Urinary bladder (tissue), 4 donors: ENCODE results near the gene MBTPS1. TPM values are rescaled to one million over a fixed set of nuclear protein-coding genes. Genes with fewer than 3 reads are reported as not detected.

Source experiments
- DNase-seq: peaks from one replicate; pipeline ENCODE4 v3.0.0-alpha.2; 2015; ENCODE audit errors: extremely low spot score
- H3K27ac ChIP-seq: one replicate; pipeline ENCODE4 v1.5.1; 2013; ENCODE audit warnings: low read depth, mild to moderate bottlenecking, moderate library complexity
- H3K36me3 ChIP-seq: one replicate; pipeline ENCODE4 v1.6.1; 2013; ENCODE audit warnings: mild to moderate bottlenecking, moderate library complexity; ENCODE audit not compliant: insufficient read depth
- H3K4me1 ChIP-seq: one replicate; pipeline ENCODE4 v1.6.1; 2013; ENCODE audit warnings: mild to moderate bottlenecking, moderate library complexity; ENCODE audit not compliant: insufficient read depth
- H3K4me3 ChIP-seq: one replicate; pipeline ENCODE4 v1.5.1; 2013; ENCODE audit warnings: low read depth, low read length
- WGBS: extraction: QIAGEN DNeasy Blood & Tissue Kit; methylation state at CpG from one replicate; pipeline ENCODE4 v1.1.7; 2013; 5-methylcytosine and 5-hydroxymethylcytosine counted together
- polyA plus RNA-seq: library from polyadenylated mRNA; stranded (reverse); fragments of 200-250 nt; gene quantifications from one replicate; pipeline ENCODE4 v1.2.3, GENCODE V29; 2013
- total RNA-seq: library from RNA; depleted of rRNA; stranded (reverse); fragments of >200 nt; gene quantifications from one replicate; pipeline ENCODE4 v1.2.3, GENCODE V29; 2014
- donor health status: healthy with polysubstance abuse.
- donor health status: healthy.

MBTPS1 gene
- total and polyA plus RNA-seq, 2 donors = 67.8 to 81.3 TPM

DNA sequence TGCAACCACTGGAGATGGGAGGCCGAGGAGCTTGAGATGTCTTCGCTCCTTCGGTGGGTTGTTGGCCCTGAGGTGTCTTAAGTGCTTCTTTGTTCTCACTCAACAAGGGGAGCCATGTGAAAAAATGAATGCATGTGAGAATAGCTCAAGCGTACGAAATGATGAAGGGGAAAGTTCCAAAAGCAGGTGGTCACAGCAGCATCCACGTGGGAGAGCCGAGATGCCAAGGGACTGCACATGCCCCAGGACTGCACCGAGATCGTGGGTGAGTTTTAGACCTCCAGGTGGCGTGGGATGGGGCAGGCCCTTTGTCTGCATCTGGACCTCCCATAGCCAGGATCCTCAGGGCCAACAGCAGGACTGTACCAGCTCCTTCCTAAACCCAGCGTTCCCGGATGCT lies 82.2 kb downstream of the MBTPS1 start:
- no peaks in the 10 kb centered on the region for H3K4me1 ChIP-seq
- no peak overlapping the region for H3K27ac ChIP-seq
- 94% methylated on average over 12 of the region's 12 CpGs for WGBS
- DNase-seq = no peak
- no peaks in the 10 kb centered on the region for H3K36me3 ChIP-seq
- no peak overlapping the region for H3K4me3 ChIP-seq

DNA sequence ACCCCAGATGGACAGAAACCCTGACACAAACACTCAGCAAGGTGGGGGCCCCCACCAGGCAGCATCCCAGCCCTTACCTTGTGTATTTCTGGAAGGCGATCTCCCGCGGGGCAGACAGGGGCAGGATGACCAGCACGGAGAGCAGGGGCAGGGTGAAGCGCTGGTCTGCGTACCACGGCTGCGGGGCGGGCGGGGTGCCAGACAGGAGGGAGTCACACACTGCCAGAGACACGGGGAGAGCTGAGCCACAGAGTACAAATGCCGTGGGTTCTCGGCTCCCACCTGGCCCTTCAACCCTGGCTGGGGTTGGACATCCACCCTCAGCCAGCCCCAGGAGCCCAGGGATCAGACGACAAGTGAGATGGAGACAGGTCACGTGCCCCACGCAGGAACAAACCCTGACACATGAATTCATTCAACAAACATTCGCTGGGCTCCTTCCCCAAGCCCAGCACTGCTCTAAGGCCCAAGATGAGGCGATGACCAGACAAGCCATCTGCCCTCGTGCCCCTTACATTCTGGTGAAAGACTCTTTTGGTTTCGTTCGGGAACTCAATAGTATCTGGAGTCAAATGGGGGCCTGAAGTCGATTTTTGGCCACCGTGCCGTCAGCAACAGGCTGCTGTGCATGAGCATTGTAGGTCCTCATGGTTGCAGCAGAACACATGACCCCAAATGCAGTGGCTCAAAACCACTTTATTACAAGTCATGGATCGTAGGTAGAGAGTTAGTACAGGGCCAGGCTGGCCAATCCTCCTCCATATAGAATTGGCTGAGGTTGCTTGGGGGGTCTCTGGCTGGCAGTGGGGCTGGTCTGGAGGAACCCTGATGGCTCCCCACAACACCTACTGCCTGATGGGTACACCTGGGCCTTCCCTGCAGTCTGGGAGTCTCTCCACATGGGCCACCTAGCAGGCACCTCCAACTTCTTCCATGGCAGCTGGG lies 83.2 kb downstream of the MBTPS1 start:
- H3K27ac ChIP-seq = no peak overlapping the region
- 79% methylated on average over 25 of the region's 25 CpGs for WGBS
- H3K4me3 ChIP-seq = no peak overlapping the region
- H3K36me3 ChIP-seq = no peaks in the 10 kb centered on the region
- no peak for DNase-seq
- H3K4me1 ChIP-seq = no peaks in the 10 kb centered on the region

DNA sequence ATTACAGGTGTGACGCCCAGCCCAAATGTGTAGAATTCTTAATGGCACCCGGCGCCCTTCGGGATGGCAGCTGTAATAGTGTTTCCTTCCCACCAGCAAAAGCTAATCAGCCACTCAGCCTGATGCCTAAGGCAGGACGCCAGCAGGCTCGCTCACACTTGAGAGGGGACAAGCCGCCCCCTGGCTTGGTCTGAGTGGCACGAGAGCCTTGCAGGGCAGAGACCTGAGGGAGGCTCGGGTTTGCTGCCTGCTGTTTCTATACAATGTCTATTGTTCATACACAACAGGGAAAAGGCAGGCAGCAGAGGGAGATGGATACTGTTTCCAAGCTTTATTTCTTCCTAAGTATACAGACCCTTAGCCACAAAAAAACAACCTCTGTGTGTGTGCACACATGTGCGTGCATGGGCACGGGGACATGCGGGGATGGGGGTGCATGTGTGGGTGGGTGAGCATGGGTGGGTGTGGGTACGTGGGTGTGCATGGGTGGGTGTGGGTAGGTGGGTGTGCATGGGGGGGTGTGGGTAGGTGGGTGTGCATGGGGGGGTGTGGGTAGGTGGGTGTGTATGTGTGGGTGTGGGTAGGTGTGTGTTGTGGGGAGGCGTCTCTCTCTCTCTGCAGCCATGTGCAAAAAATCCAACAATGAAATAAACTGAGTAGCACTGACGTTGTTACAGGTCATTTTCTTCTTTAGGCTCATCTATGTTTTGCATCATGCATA lies 84.1 kb downstream of the MBTPS1 start:
- H3K27ac ChIP-seq = no peak overlapping the region
- WGBS = 73% methylated on average over 15 of the region's 15 CpGs
- no peak for DNase-seq

DNA sequence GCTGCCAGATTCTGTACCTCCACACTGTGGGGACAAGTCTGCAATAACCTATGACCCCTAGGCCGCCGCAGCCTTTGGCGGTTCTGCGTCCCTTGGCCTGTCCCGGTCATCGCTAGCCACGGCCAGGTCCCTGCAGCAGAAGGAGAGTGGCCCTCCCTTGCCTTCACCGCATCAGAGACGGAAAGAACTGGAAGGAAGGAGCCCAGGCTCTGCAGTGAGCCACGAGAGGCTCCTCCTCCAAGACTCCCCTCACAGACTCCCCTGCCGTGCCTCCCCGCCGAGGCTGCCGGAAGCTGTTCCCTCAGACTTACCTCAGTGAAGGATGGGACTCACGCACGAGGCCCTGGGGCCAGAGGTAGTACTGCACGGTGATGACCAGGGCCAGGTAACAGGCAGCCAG lies 85.2 kb downstream of the MBTPS1 start:
- no peak for DNase-seq
- Histone ChIP-seq H3K27ac (no peak overlapping the region), H3K36me3 (no peaks in the 10 kb centered on the region), H3K4me1 (no peaks in the 10 kb centered on the region), H3K4me3 (no peak overlapping the region)
- 74% methylated on average over 17 of the region's 17 CpGs for WGBS

More for the DNA sequence above, 84.1 kb downstream of the MBTPS1 start:
- no peak overlapping the region for H3K4me3 ChIP-seq
- no peaks in the 10 kb centered on the region for H3K36me3 ChIP-seq
- H3K4me1 ChIP-seq = no peaks in the 10 kb centered on the region

DNA sequence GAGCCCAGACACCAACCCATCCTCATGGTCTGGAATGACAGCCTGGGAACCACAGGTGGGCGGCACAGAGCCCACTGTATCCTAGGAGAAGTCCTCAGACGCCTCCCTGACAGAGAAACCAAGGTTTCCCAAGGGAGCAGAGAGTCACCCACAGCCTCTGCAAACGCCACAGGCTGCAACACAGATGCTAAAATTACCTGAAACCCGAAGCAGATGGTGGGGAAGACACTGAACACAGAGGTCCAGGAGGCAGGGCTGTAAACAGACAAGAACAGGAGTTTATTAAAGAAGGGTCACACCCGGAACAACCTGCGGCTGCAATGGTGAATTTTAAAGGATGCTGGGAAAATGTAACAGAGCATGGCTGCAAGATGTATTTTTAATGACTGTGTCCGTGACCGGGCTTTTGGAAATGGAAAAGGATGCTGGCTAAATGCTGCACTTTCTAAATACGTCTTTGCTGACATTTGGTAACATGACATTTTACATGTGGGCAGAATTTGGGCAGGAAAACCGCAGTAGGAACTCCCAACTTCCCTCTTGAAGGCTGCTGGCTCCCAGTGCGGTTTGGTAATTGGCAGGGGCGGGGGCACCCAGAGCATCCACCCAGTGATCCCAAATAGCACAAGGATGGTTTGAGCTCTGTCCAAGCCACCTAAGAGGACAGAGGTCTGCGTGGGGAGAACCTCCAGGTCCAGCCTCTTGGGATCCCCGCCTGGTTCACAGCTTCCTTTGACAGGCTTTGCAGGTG lies 87.3 kb downstream of the MBTPS1 start:
- DNase-seq = no peak
- Histone ChIP-seq H3K4me3 (no peak overlapping the region), H3K36me3 (no peaks in the 10 kb centered on the region), H3K4me1 (no peaks in the 10 kb centered on the region), H3K27ac (no peak overlapping the region)
- 79% methylated on average over 14 of the region's 14 CpGs for WGBS

DNA sequence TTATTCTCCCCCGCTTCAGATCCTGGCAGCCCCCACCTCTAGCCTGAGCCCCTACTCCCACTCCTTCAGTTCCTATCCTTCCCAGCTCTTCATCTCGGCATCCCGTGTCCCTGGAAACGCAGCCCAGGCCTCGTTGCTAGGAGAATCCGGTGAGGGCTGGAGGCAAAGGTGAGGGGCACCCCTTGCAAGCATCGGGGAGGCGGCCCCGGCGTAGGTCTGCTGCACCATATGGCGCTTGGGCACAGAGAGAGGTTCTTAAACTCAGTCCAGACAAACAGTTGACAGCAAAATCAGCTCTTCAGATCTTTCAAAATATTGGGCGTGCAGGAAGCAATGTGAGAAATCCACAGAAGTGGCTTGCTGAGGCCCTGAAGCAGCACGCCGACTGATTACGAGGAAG lies 89.1 kb downstream of the MBTPS1 start:
- Histone ChIP-seq H3K4me1 (no peaks in the 10 kb centered on the region), H3K4me3 (no peak overlapping the region), H3K36me3 (no peaks in the 10 kb centered on the region), H3K27ac (no peak overlapping the region)
- no peak for DNase-seq
- 62% methylated on average over 15 of the region's 15 CpGs for WGBS

DNA sequence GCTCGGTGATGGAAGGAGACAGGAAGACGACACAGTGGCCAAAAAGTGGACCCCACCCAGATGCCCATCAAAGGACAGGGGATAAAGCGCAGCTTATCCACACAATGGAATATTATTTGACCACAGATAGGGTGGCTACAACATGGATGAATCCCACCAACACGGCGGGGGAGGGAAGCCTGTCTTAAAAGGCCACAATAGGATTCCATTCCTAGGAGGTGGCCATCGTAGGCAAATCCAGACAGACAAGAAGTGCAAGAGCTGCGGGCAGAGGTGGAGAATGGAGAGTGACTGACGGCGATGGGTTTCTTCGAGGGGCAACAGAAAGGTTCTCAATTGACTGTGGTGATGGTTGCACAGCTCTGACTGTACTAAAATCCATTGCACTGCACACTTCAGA lies 90.1 kb downstream of the MBTPS1 start:
- Histone ChIP-seq H3K36me3 (no peaks in the 10 kb centered on the region), H3K4me3 (no peak overlapping the region), H3K4me1 (no peaks in the 10 kb centered on the region), H3K27ac (no peak overlapping the region)
- DNase-seq = no peak
- 87% methylated on average over 10 of the region's 10 CpGs for WGBS

DNA sequence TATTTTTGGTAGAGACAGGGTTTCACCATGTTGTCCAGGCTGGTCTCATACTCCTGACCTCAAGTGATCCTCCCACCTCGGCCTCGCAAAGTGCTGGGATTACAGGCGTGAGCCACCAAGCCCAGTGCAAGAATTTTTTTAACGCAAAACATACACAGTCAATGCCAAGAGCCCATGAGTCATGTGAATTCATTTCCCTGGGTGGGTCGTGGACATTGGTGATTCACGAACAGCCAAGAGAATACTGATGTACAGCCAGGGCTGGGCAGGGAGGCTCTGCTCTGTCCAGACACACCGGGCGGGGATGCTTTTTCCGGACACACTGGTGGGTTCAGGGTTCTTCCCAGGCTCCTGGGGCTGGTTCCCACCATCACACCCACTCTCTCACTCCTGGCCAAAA lies 91.9 kb downstream of the MBTPS1 start:
- H3K4me3 ChIP-seq = no peak overlapping the region
- 52% methylated on average over 9 of the region's 9 CpGs for WGBS
- no peaks in the 10 kb centered on the region for H3K36me3 ChIP-seq
- no peaks in the 10 kb centered on the region for H3K4me1 ChIP-seq
- DNase-seq = no peak
- H3K27ac ChIP-seq = no peak overlapping the region

DNA sequence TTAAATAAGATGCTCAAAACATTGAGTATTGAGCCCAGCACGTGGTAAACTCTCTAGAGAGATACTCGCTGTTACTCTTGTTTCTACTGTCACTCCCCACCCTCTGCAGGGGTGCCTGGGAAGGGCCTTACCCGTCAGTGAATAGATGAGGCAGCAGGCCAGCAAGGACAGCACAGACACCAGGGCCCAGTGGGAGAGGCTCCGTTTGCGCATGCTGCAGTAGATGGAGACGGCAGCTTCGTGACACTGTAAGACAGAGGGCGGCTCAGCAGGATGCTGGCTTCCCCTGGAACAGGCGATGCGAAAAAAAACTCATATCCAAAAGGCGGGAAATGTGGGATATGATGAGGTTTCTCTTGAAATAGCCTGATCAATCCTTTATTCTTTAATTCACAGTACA lies 94.1 kb downstream of the MBTPS1 start:
- Histone ChIP-seq H3K27ac (no peak overlapping the region), H3K4me1 (no peaks in the 10 kb centered on the region), H3K36me3 (no peaks in the 10 kb centered on the region), H3K4me3 (no peak overlapping the region)
- no peak for DNase-seq
- WGBS = 72% methylated on average over 11 of the region's 11 CpGs

DNA sequence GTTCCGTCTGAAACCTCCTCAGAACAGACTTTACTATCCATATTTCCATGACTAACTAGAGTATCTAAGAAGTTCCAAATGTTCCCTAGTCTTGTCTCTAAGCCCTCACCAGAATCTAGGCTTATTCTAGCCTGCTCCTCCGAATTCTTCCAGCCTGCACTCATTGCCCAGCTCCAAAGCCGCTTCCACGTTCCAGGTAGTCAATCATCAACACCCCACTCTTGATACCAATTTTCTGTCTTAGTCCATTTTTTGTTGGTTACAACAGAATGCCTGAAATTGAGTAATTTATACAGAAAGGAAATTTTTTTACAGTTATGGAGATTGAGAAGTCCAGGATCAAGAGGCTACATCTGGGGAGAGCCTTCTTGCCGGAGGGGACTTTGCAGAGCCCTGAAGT lies 95.3 kb downstream of the MBTPS1 start:
- Histone ChIP-seq H3K4me1 (no peaks in the 10 kb centered on the region), H3K27ac (no peak overlapping the region), H3K4me3 (no peak overlapping the region), H3K36me3 (no peaks in the 10 kb centered on the region)
- WGBS = 73% methylated on average over 5 of the region's 5 CpGs
- no peak for DNase-seq

DNA sequence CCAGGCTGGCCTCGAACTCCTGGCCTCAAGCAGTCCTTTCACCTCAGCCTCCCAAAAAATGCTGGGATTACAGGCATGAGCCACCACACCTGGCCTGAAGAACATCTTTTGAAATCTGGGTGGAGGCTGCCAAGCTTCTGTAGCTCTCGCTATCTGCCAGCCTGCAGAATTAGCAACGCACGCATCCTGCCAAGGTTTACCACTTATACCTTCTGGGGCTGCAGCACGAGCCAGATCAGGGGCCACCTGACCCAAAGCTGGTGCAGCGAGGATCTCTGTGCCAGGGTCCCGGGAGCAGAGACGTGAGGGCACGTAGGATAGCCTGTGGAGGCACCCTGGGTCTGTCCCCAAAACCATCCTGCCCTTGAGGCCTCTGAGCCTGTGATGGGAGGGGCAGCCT lies 96.4 kb downstream of the MBTPS1 start:
- DNase-seq = no peak
- Histone ChIP-seq H3K4me3 (no peak overlapping the region), H3K27ac (no peak overlapping the region), H3K4me1 (no peaks in the 10 kb centered on the region), H3K36me3 (no peaks in the 10 kb centered on the region)
- 91% methylated on average over 9 of the region's 9 CpGs for WGBS

DNA sequence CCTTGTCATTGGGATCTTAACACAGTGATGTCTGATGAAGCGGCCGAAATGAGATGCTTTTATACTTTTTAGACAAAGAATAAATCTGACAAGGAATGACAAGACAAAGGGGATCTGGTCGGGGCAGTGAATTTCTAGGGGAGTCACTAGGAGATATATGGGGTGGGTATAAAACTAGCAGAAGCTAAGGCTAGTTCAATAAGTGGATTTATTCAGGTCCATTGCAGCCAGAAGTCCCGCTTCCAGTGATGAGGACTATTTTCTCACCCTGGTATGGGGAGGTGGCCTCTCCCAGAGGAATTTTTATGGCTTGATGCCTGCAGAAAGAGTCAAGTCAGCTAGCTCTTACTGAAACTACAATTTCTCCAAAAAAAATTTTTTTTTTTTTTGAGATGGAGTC lies 98.0 kb downstream of the MBTPS1 start:
- DNase-seq = no peak
- 88% methylated on average over 4 of the region's 4 CpGs for WGBS
- no peak overlapping the region for H3K27ac ChIP-seq
- H3K36me3 ChIP-seq = no peaks in the 10 kb centered on the region
- no peak overlapping the region for H3K4me3 ChIP-seq
- no peaks in the 10 kb centered on the region for H3K4me1 ChIP-seq

DNA sequence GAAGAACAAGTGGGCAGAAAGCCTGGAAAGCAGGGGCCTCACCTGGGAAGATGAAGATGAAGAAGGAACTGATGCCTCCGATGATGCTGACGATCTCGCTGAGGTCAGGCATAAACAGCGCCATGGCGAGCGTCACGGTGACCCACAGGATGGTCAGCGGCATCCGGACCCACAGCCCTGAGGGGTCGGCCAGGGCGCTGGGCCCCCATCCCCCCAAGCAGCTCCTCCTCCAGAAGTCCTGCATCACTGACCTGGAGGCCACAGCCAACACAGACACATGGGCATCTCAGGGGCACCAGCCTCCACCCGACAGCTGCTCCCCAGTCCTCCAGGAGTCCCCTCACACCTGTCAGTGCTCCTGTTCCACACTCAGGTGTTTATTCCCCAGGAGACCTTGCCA lies 100.3 kb downstream of the MBTPS1 start:
- Histone ChIP-seq H3K27ac (no peak overlapping the region), H3K4me1 (no peaks in the 10 kb centered on the region), H3K4me3 (no peak overlapping the region), H3K36me3 (no peaks in the 10 kb centered on the region)
- no peak for DNase-seq
- WGBS = 95% methylated on average over 12 of the region's 12 CpGs
